ENCODE results near the gene COX8A.

The COX8A gene

GRCh38 chr11:64007160-64007628 lies 32.8 kb downstream of the COX8A start:
- in situ Hi-C loops (cut with HindIII; ENCODE audit: low sequenced_read_pairs), result loop anchor here (10.0 kb wide), 2 partner anchors 108 to 158 kb away; partner anchors contain the start of gene MACROD1
- peak overlapping the region; percentile 20 for H3K4me3 ChIP-seq (ENCODE audit: low read depth, low read length)
- no peak for DNase-seq (ENCODE audit: low read depth, low spot score)
- no peak for TF ChIP-seq CTCF (IDR thresholded peaks at IDR 0.05; ENCODE audit: low read depth, low read length)

GRCh38 chr11:64007629-64008282 lies 33.3 kb downstream of the COX8A start:
- in situ Hi-C loops (cut with HindIII; ENCODE audit: low sequenced_read_pairs), result loop anchor here (10.0 kb wide), 2 partner anchors 107 to 157 kb away; partner anchors contain the start of gene MACROD1
- H3K4me3 ChIP-seq (ENCODE audit: low read depth, low read length), result peak overlapping the region; percentile 20
- TF ChIP-seq CTCF (IDR thresholded peaks at IDR 0.05; ENCODE audit: low read depth, low read length), result peak; percentile 13
- no peak for DNase-seq (ENCODE audit: low read depth, low spot score)

GRCh38 chr11:64008283-64008913 lies 34.0 kb downstream of the COX8A start:
- H3K4me3 ChIP-seq (ENCODE audit: low read depth, low read length), result no peak overlapping the region
- in situ Hi-C loops (cut with HindIII; ENCODE audit: low sequenced_read_pairs), result loop anchor here (10.0 kb wide), 2 partner anchors 106 to 156 kb away; partner anchors contain the start of gene MACROD1
- no peak for DNase-seq (ENCODE audit: low read depth, low spot score)
- no peak for TF ChIP-seq CTCF (IDR thresholded peaks at IDR 0.05; ENCODE audit: low read depth, low read length)

GRCh38 chr11:64008914-64009633 lies 34.7 kb downstream of the COX8A start:
- H3K4me3 ChIP-seq (ENCODE audit: low read depth, low read length), result no peak overlapping the region
- DNase-seq (ENCODE audit: low read depth, low spot score), result no peak
- no peak for TF ChIP-seq CTCF (IDR thresholded peaks at IDR 0.05; ENCODE audit: low read depth, low read length)
- in situ Hi-C loops (cut with HindIII; ENCODE audit: low sequenced_read_pairs), result loop anchor here (10.0 kb wide), 2 partner anchors 106 to 156 kb away; partner anchors contain the start of gene MACROD1

GRCh38 chr11:64009710-64010109 lies 35.3 kb downstream of the COX8A start:
- DNase-seq (ENCODE audit: low read depth, low spot score), result no peak
- no peak overlapping the region for H3K4me3 ChIP-seq (ENCODE audit: low read depth, low read length)
- TF ChIP-seq CTCF (IDR thresholded peaks at IDR 0.05; ENCODE audit: low read depth, low read length), result no peak
- in situ Hi-C loops (cut with HindIII; ENCODE audit: low sequenced_read_pairs), result loop anchor here (10.0 kb wide), 2 partner anchors 105 to 155 kb away; partner anchors contain the start of gene MACROD1

GRCh38 chr11:64010783-64011182 lies 36.4 kb downstream of the COX8A start:
- no peak for TF ChIP-seq CTCF (IDR thresholded peaks at IDR 0.05; ENCODE audit: low read depth, low read length)
- H3K4me3 ChIP-seq (ENCODE audit: low read depth, low read length), result no peak overlapping the region
- no peak for DNase-seq (ENCODE audit: low read depth, low spot score)
- in situ Hi-C loops (cut with HindIII; ENCODE audit: low sequenced_read_pairs), result no loop called here

Data from astrocyte of the spinal cord (primary cell).